ENCODE measurements around the gene SDK1. TPM values are rescaled to one million over a fixed set of nuclear protein-coding genes. Genes with fewer than 3 reads are reported as not detected.

The SDK1 gene
- total and polyA plus RNA-seq, 2 of the 8 experiments (the other 6 are each of a cell fraction or from before 2014, with no cell fraction given): 3.3 to 7.2 TPM

- no peak overlapping the region for H3K23ac ChIP-seq (ENCODE audit: insufficient read length)
- ChIA-PET POLR2A (ENCODE audit: partially characterized antibody) (interaction anchor here (0.6 kb wide), 1 partner anchor 17 kb away, joined by 3 read pairs; no protein-coding TSS in a partner anchor), CTCF (ENCODE audit: partially characterized antibody) (interaction anchor here (0.6 to 1.1 kb wide), 2 partner anchors 18 to 1125 kb away, joined by 3 read pairs; no protein-coding TSS in a partner anchor)
- H2AFZ ChIP-seq (ENCODE audit: low read length): no peak overlapping the region
- no peak overlapping the region for H4K8ac ChIP-seq (ENCODE audit: extremely low read depth, insufficient read depth, low read length)
- no peaks in the 10 kb centered on the region for H3K79me2 ChIP-seq (ENCODE audit: control insufficient read depth in 1 of 2, insufficient read depth in 2 of 2, low read length in 2 of 2)
- H4K5ac ChIP-seq (ENCODE audit: insufficient read length, low read depth, low read length): no peak overlapping the region
- H2BK20ac ChIP-seq (ENCODE audit: low read length): no peak overlapping the region
- no peak overlapping the region for H3K27ac ChIP-seq (ENCODE audit: low read depth, low read length)
- DNase-seq (ENCODE audit: low read depth in 1 of 2, low spot score in 2 of 2) (peak in 1 of 2 experiments; percentile 10), FAIRE-seq (no peak)
- no peak overlapping the region for H2BK5ac ChIP-seq (ENCODE audit: low read depth, low read length)
- no peaks in the 10 kb centered on the region for H3K79me1 ChIP-seq (ENCODE audit: low read depth, low read length)
- H2BK12ac ChIP-seq (ENCODE audit: low read depth, low read length): no peak overlapping the region
- H2AK5ac ChIP-seq (ENCODE audit: low read depth, low read length): no peak overlapping the region
- no peak overlapping the region for H2BK120ac ChIP-seq (replicated peaks; ENCODE audit: low read depth, low read length)
- no peaks in the 10 kb centered on the region for H3K23me2 ChIP-seq (ENCODE audit: low read depth, low read length)
- H3K56ac ChIP-seq (replicated peaks; ENCODE audit: insufficient read length, low read depth, low read length): no peak overlapping the region
- H3K9me3 ChIP-seq (ENCODE audit: insufficient read depth in 2 of 2, low read depth in 1 of 2, low read length in 1 of 2): no peaks in the 10 kb centered on the region
- no peaks in the 10 kb centered on the region; a peak in 1 of 7 replicates for H3K27me3 ChIP-seq (replicated peaks in 1 of 4; ENCODE audit: control insufficient read depth in 3 of 4, extremely low read depth in 1 of 4, insufficient read depth in 3 of 4, low read length in 3 of 4)
- no peaks in the 10 kb centered on the region for H3K36me3 ChIP-seq (ENCODE audit: control insufficient read depth in 2 of 4, insufficient read depth in 4 of 4, low read length in 3 of 4)
- H3K4me1 ChIP-seq (replicated peaks in 1 of 4; ENCODE audit: control insufficient read depth in 3 of 4, insufficient read depth in 4 of 4, low read length in 3 of 4): peaks cover 0 to 5% (median 3%) of the 10 kb centered on the region in 4 experiments; a peak in 4 of 7 replicates
- no peak overlapping the region for H2BK15ac ChIP-seq (ENCODE audit: low read length)
- WGBS, 2 experiments (ENCODE audit: extremely low coverage in 1 of 2, insufficient coverage in 1 of 2, insufficient read length in 1 of 2, insufficient replicate concordance in 2 of 2, low coverage in 1 of 2, low lambda C conversion rate in 2 of 2, missing lambda C conversion rate in 1 of 2): 82% methylated on average over 9 of the region's 11 CpGs; no CpG with 5 or more reads in 1 of the 2 experiments
- no peak overlapping the region for H3K4ac ChIP-seq (replicated peaks; ENCODE audit: insufficient read length, low read depth, low read length)
- H4K91ac ChIP-seq (replicated peaks; ENCODE audit: insufficient read length, low read length): no peak overlapping the region
- H3K9ac ChIP-seq (replicated peaks in 1 of 4; ENCODE audit: extremely low read depth in 1 of 4, low read depth in 3 of 4, low read length in 3 of 4): no peak overlapping the region
- no peak overlapping the region for H3K14ac ChIP-seq (ENCODE audit: insufficient read length)
- H3K4me3 ChIP-seq (ENCODE audit: extremely low read depth in 1 of 4, insufficient read depth in 2 of 4, low read depth in 3 of 4, low read length in 4 of 4): no peak overlapping the region
- TF ChIP-seq RFX5 (IDR thresholded peaks at IDR 0.05; ENCODE audit: borderline replicate concordance, low read depth, low read length) (no peak), TEAD4 (IDR thresholded peaks at IDR 0.05; ENCODE audit: low read depth, low read length) (no peak), ZNF274 (IDR thresholded peaks at IDR 0.05; ENCODE audit: borderline replicate concordance, extremely low read depth, low read length) (no peak), TCF12 (IDR thresholded peaks at IDR 0.05; ENCODE audit: low read depth, low read length) (no peak), HDAC6 (IDR thresholded peaks at IDR 0.05; ENCODE audit: low read depth, low read length) (no peak), RNF2 (IDR thresholded peaks at IDR 0.05; ENCODE audit: borderline replicate concordance, low read depth, low read length, missing control alignments, poor library complexity, severe bottlenecking) (no peak), SUZ12 (IDR thresholded peaks at IDR 0.05; ENCODE audit: low read length) (no peak), PHF8 (conservative IDR thresholded peaks at IDR 0.05; ENCODE audit: low read depth, low read length) (no peak)
- no peak overlapping the region for H3K4me2 ChIP-seq (ENCODE audit: insufficient read depth in 1 of 2, low read depth in 2 of 2, low read length in 2 of 2)
- no peaks in the 10 kb centered on the region for H4K20me1 ChIP-seq (replicated peaks in 1 of 2; ENCODE audit: control insufficient read depth in 1 of 2, insufficient read depth in 2 of 2, low read length in 2 of 2)
- H3K18ac ChIP-seq (ENCODE audit: extremely low read depth, low read length): no peak overlapping the region
Observed at GRCh38 chr7:4052130-4052529, 751.1 kb downstream of the SDK1 start.
